ENCODE data around the gene RERGL.
"Not testable (repeated sequence)": the region's sequence is repeated elsewhere in the genome, so short reads cannot be mapped to it uniquely, and the experiment has no call there.

Gene RERGL

GRCh38 chr12:18071336-18071735, 18.7 kb downstream of the RERGL start:
- Mint-ChIP-seq H3K9me3 (peaks cover 6 to 17% of the 10 kb centered on the region in 2 donors), H3K4me1 (ENCODE audit: low read depth in 2 of 2) (no peaks in the 10 kb centered on the region), H3K4me3 (no peak overlapping the region), H3K27me3 (no peaks in the 10 kb centered on the region), H3K36me3 (ENCODE audit: insufficient read depth) (no peaks in the 10 kb centered on the region), H3K27ac (no peak overlapping the region)
- no peak for DNase-seq
- no peak for ATAC-seq (replicated peaks)

DNA sequence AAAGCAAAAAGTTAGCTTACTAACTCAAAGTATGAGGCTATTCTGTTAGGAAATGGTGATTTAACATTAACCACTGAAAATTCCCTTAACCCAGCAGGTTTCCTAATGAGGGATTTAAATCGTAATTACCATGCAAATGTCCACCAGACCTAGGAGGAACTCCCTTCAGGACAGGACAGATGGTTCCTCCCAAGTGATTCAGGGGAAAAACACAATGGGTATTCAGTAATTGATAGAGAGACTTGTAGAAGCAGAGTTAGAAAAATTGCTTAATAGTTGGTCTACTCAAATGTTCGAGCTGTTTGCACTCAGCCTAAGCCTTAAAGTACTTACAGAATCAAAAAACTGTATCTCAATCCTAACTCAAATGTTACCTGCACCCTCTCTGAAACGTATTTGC, 21.6 kb downstream of the RERGL start:
- Mint-ChIP-seq H3K27me3 (no peaks in the 10 kb centered on the region), H3K4me1 (ENCODE audit: low read depth in 2 of 2) (no peaks in the 10 kb centered on the region), H3K4me3 (no peak overlapping the region), H3K36me3 (ENCODE audit: insufficient read depth) (no peaks in the 10 kb centered on the region), H3K27ac (no peak overlapping the region), H3K9me3 (peaks cover 7 to 17% of the 10 kb centered on the region in 2 donors)
- ATAC-seq (replicated peaks) (no peak), DNase-seq (no peak)

DNA sequence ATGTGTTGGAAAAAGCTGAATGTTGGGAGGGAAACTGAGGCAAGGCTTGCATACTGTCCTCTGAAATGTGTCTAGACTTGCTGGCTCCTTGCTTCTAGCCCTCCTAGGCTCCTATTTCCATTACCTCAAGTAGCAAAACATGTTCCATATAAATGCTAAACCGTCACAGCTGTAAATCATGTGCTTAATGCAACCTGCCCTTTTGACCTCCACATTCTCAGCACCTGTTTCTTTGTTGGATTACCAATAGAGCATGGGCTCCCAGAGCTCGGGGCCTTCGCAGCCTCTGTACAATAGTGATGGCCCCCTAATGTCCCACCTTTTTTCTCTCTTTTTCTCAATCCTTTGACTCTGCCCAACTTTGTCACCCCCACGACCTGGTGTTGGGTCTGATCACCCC, 23.3 kb downstream of the RERGL start:
- Mint-ChIP-seq H3K4me3 (no peak overlapping the region), H3K27me3 (no peaks in the 10 kb centered on the region), H3K27ac (no peak overlapping the region), H3K9me3 (peaks cover 10 to 18% of the 10 kb centered on the region in 2 donors), H3K36me3 (ENCODE audit: insufficient read depth) (no peaks in the 10 kb centered on the region), H3K4me1 (ENCODE audit: low read depth in 2 of 2) (no peaks in the 10 kb centered on the region)
- DNase-seq = no peak
- ATAC-seq (replicated peaks) = no peak

GRCh38 chr12:18062867-18063266, 27.1 kb downstream of the RERGL start:
- H3K27ac Mint-ChIP-seq; H3K27me3 Mint-ChIP-seq; H3K36me3 Mint-ChIP-seq (ENCODE audit: insufficient read depth); ATAC-seq (replicated peaks); H3K4me1 Mint-ChIP-seq (ENCODE audit: low read depth in 2 of 2); DNase-seq; H3K4me3 Mint-ChIP-seq: not testable (repeated sequence)
- H3K9me3 Mint-ChIP-seq = peaks cover 10 to 27% of the 10 kb centered on the region in 2 donors

- H3K4me1 Mint-ChIP-seq (ENCODE audit: low read depth in 2 of 2) = no peaks in the 10 kb centered on the region
These were observed 32.9 kb downstream of the RERGL start for GRCh38 chr12:18057051-18057450.

GRCh38 chr12:18054925-18055619, 34.9 kb downstream of the RERGL start:
- no peak overlapping the region for H3K27ac Mint-ChIP-seq
- no peaks in the 10 kb centered on the region for H3K36me3 Mint-ChIP-seq (ENCODE audit: insufficient read depth)
- H3K4me1 Mint-ChIP-seq (ENCODE audit: low read depth in 2 of 2) = no peaks in the 10 kb centered on the region
- H3K9me3 Mint-ChIP-seq = peaks cover 2 to 8% of the 10 kb centered on the region in 2 donors
- H3K27me3 Mint-ChIP-seq = no peaks in the 10 kb centered on the region
- no peak for ATAC-seq (replicated peaks)
- DNase-seq = no peak
- no peak overlapping the region for H3K4me3 Mint-ChIP-seq

More at GRCh38 chr12:18057051-18057450, 32.9 kb downstream of the RERGL start:
- Mint-ChIP-seq H3K36me3 (ENCODE audit: insufficient read depth) (no peaks in the 10 kb centered on the region), H3K9me3 (peaks cover 6 to 17% of the 10 kb centered on the region in 2 donors), H3K27me3 (no peaks in the 10 kb centered on the region), H3K27ac (no peak overlapping the region), H3K4me3 (no peak overlapping the region)
- no peak for DNase-seq
- ATAC-seq (replicated peaks) = no peak

- ATAC-seq (replicated peaks) = no peak
- Mint-ChIP-seq H3K27me3 (no peaks in the 10 kb centered on the region), H3K27ac (no peak overlapping the region), H3K9me3 (peaks cover 0 to 8% of the 10 kb centered on the region in 2 donors), H3K4me3 (no peak overlapping the region), H3K36me3 (ENCODE audit: insufficient read depth) (no peaks in the 10 kb centered on the region), H3K4me1 (ENCODE audit: low read depth in 2 of 2) (no peaks in the 10 kb centered on the region)
- no peak for DNase-seq
These were observed 44.5 kb downstream of the RERGL start for GRCh38 chr12:18045446-18045992.

GRCh38 chr12:18040060-18040742, 49.8 kb downstream of the RERGL start:
- H3K27ac Mint-ChIP-seq; ATAC-seq (replicated peaks); H3K4me3 Mint-ChIP-seq; H3K36me3 Mint-ChIP-seq (ENCODE audit: insufficient read depth); DNase-seq; H3K27me3 Mint-ChIP-seq; H3K4me1 Mint-ChIP-seq (ENCODE audit: low read depth in 2 of 2): not testable (repeated sequence)
- peaks cover 15 to 17% of the 10 kb centered on the region in 2 donors for H3K9me3 Mint-ChIP-seq
